Left ventricle myocardium inferior (tissue), 1 donor: ENCODE measurements around the gene PLXNA2. TPM values are rescaled to one million over a fixed set of nuclear protein-coding genes. Genes with fewer than 3 reads are reported as not detected.

Source experiments
- DNase-seq: peaks from one replicate; pipeline ENCODE4 v3.0.0-alpha.2; 2020
- H3K27ac ChIP-seq: fragments of 200-600 bp; replicated peaks from 2 replicates; pipeline ENCODE4 v1.8.0; 2021
- H3K27me3 ChIP-seq: fragments of 200-600 bp; 2 replicates; pipeline ENCODE4 v1.8.0; 2021; ENCODE audit warnings: low read depth
- H3K36me3 ChIP-seq: fragments of 200-600 bp; 2 replicates; pipeline ENCODE4 v1.8.0; 2021
- H3K4me1 ChIP-seq: fragments of 200-600 bp; 2 replicates; pipeline ENCODE4 v1.8.0; 2021
- H3K4me3 ChIP-seq: fragments of 200-600 bp; 2 replicates; pipeline ENCODE4 v1.8.0; 2021; ENCODE audit warnings: mild to moderate bottlenecking, moderate library complexity
- H3K9me3 ChIP-seq: fragments of 200-600 bp; replicated peaks from 2 replicates; pipeline ENCODE4 v1.8.0; 2021
- CTCF ChIP-seq: fragments of 200-600 bp; IDR thresholded peaks from 2 replicates; pipeline ENCODE4 v1.8.0; 2021; ENCODE audit warnings: antibody characterized with exemption, mild to moderate bottlenecking, borderline replicate concordance
- intact Hi-C: fragments of 100-400 bp; cut with micrococcal nuclease; formaldehyde crosslinking; loops from one replicate; pipeline ENCODE4 v1.11.0; 2022
- total RNA-seq: library from RNA; stranded (reverse); fragmentation: NEBNext Ultra II Directional; extraction: Animal tissue kit (Norgen Biotek cat#: 25700); gene quantifications from one replicate; pipeline ENCODE4 v1.2.1, GENCODE V29; 2021
- donor health status: DM: no; HTN: yes; CAD: no; lungs with severe emphysema.

The PLXNA2 gene
- total RNA-seq, 1 donor from 2014 or later: 29.1 TPM

DNA sequence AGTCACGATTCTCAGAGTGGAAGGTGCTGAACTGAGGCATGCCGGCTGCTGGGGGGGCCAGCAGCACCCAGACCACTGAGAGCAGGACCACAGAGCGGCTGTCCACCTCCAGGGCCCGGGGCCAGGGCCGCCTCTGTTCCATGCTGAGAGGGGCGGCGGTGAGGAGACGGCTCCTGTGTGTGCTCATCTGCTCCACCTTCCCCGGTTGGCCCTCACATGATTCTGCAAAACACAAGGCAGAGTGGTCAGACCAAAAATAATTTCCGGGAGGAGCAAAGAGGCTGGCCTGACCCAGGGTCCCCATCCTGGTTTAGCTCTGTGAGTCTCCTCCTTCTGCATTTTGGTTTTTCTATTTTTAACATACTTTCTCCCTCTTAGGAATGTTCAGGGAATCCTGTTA is 26.4 kb downstream of the PLXNA2 start:
- H3K4me1 ChIP-seq: peaks cover 100% of the 10 kb centered on the region

DNA sequence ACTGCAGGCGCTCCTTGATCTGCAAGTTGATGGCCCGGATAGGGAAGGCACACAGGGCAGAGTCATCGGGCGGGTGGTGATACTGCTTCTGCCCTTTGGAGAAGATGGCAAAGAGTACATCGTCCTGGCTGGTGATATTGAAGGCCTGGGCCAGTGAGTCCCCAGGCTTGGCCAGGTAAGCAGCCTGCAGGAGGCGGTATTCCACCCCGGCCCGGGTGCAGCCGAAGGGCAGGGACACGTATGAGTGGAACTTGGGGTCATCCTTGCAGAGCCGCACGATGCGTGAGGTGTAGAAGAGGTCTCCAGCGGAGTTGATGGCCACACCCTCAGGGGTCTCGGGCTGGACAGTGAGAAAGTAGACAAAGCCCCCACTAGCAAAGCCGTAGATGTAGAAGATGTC is 27.4 kb downstream of the PLXNA2 start:
- H3K4me3 ChIP-seq: no peak overlapping the region
- H3K36me3 ChIP-seq: peaks cover 32% of the 10 kb centered on the region
- intact Hi-C loops: no loop called here
- TF ChIP-seq CTCF: no peak
- peak overlapping the region; percentile 83 for H3K27ac ChIP-seq
- H3K27me3 ChIP-seq: no peaks in the 10 kb centered on the region
- H3K9me3 ChIP-seq: no peaks in the 10 kb centered on the region
- H3K4me1 ChIP-seq: peaks cover 100% of the 10 kb centered on the region
- no peak for DNase-seq

More for the DNA sequence above, 26.4 kb downstream of the PLXNA2 start:
- H3K27ac ChIP-seq: peak overlapping the region; percentile 83
- no peak for DNase-seq
- no peak for TF ChIP-seq CTCF
- peak overlapping the region; percentile 5 for H3K4me3 ChIP-seq
- H3K9me3 ChIP-seq: no peaks in the 10 kb centered on the region
- intact Hi-C loops: no loop called here
- no peaks in the 10 kb centered on the region for H3K27me3 ChIP-seq
- peaks cover 32% of the 10 kb centered on the region for H3K36me3 ChIP-seq

DNA sequence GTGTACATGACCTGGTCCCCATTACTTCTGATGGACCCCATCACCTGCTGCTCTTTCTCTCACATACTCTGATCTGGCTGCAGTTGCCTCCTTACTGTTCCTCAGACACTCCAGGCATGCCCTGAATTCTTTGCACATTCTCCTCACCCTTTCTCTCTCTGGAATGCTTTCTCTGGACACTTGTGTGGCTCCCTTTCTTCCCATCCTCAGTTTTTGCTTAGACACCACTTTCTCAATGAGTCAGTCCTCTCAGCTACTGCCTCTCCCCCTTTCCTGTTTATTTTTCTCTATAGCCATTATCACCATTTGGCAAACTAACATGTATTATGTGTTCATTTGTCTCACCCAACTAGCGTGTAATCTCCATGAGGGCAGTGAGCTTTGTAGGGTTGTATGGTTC is 28.1 kb downstream of the PLXNA2 start:
- no peak for TF ChIP-seq CTCF
- Histone ChIP-seq H3K27me3 (no peaks in the 10 kb centered on the region), H3K27ac (peak overlapping the region; percentile 83), H3K4me3 (no peak overlapping the region), H3K9me3 (no peaks in the 10 kb centered on the region), H3K4me1 (peaks cover 97% of the 10 kb centered on the region), H3K36me3 (peaks cover 32% of the 10 kb centered on the region)
- intact Hi-C loops: no loop called here
- DNase-seq: no peak

- DNase-seq: no peak
- no peaks in the 10 kb centered on the region for H3K9me3 ChIP-seq
- H3K27me3 ChIP-seq: no peaks in the 10 kb centered on the region
- H3K27ac ChIP-seq: peak overlapping the region; percentile 83
- no peak overlapping the region for H3K4me3 ChIP-seq
- intact Hi-C loops: no loop called here
- no peak for TF ChIP-seq CTCF
- peaks cover 92% of the 10 kb centered on the region for H3K4me1 ChIP-seq
- H3K36me3 ChIP-seq: peaks cover 32% of the 10 kb centered on the region
Observed at GRCh38 chr1:208215393-208215792, 28.8 kb downstream of the PLXNA2 start.

- intact Hi-C loops: no loop called here
- Histone ChIP-seq H3K27ac (peak overlapping the region; percentile 83), H3K36me3 (peaks cover 41% of the 10 kb centered on the region), H3K4me1 (peaks cover 89% of the 10 kb centered on the region), H3K9me3 (no peaks in the 10 kb centered on the region), H3K4me3 (no peak overlapping the region), H3K27me3 (no peaks in the 10 kb centered on the region)
- no peak for TF ChIP-seq CTCF
- DNase-seq: no peak
Observed at GRCh38 chr1:208213786-208214185, 30.4 kb downstream of the PLXNA2 start.

DNA sequence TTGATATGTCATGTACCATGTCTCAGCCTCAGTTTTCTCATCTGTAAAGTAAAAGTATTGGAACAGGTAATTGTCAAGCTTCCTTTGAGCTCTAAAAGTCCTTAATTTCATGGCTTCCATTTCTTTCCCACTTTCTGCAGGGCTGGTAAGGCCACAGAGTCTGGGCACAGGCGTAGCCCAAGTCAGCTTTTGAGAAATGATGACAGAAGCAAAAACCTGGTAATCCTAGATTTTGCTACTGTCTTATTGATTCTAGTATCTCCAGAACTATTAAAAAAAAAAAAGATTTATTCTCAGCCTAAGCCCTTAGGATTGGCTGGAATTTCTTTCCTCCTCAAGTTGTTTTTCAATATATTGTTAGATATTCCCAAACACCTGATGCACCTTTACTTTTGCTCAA is 31.3 kb downstream of the PLXNA2 start:
- no peak for TF ChIP-seq CTCF
- no peaks in the 10 kb centered on the region for H3K27me3 ChIP-seq
- H3K27ac ChIP-seq: peak overlapping the region; percentile 83
- H3K4me1 ChIP-seq: peaks cover 89% of the 10 kb centered on the region
- DNase-seq: no peak
- intact Hi-C loops: no loop called here
- H3K36me3 ChIP-seq: peaks cover 49% of the 10 kb centered on the region
- H3K4me3 ChIP-seq: no peak overlapping the region
- no peaks in the 10 kb centered on the region for H3K9me3 ChIP-seq
